ENCODE measurements around the gene CHRNA9. TPM values are rescaled to one million over a fixed set of nuclear protein-coding genes. Genes with fewer than 3 reads are reported as not detected.

CHRNA9 gene
- total RNA-seq, 1 experiment from 2014 or later = 1.2 TPM

GRCh38 chr4:40308528-40309122, 26.5 kb upstream of the CHRNA9 start:
- Mint-ChIP-seq H3K36me3 (peaks cover 8% of the 10 kb centered on the region), H3K9me3 (peaks cover 14% of the 10 kb centered on the region), H3K4me3 (no peak overlapping the region), H3K27ac (peak overlapping the region; percentile 81; the same call in 1 of the 2 replicates), H3K4me1 (peaks cover 56% of the 10 kb centered on the region), H3K27me3 (ENCODE audit: low read depth) (peaks cover 6% of the 10 kb centered on the region; the same call in 1 of the 2 replicates)
- ChIA-PET POLR2A (no interaction called here), CTCF (interaction anchor here (0.6 to 5.1 kb wide), 5 partner anchors 8 to 157 kb away, joined by 4 to 32 read pairs (median 6); no protein-coding TSS in a partner anchor)
- 0 out of 2 replicates have a peak, but pooled peaks have one; percentile 12 for TF ChIP-seq SP1 (CRISPR knock-in tag; conservative IDR thresholded peaks at IDR 0.05)
- TF ChIP-seq SMAD3 (CRISPR knock-in tag; IDR thresholded peaks at IDR 0.05; ENCODE audit: borderline replicate concordance) = no peak
- TF ChIP-seq TP53 (CRISPR knock-in tag; IDR thresholded peaks at IDR 0.05) = no peak
- TF ChIP-seq ZNF121 (CRISPR knock-in tag; IDR thresholded peaks at IDR 0.05) = no peak
- no peak for TF ChIP-seq E2F1 (CRISPR knock-in tag; IDR thresholded peaks at IDR 0.05)
- ATAC-seq (0 out of 2 replicates have a peak, but pooled peaks have one; percentile 4), DNase-seq (ENCODE audit: low spot score) (peak; percentile 28)

DNA sequence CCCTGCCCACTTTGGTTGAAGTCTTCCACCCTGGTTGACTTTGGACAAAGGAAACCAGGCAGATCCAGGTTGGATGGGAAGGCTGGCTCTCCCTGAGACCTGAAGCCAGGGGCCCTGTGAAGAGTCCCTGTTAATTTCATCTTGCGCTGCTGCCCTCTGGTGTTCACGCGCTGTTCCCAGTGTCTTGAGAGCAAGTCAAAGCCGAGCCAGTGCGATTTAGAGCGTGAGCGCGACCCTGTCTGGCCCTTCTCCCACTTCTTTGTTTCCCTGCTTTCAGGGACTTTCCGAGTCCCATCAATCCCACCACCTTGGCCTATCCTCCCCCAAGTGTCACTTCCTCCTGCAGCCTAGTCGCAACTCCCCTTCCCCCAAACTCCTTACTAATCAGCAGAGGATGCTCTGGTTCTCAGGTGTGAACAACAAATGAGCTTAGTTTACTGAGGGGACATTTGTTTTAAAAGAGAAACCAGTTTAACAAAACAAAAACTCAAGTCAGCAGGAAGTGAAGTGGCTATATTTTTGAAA, 25.8 kb upstream of the CHRNA9 start:
- TF ChIP-seq ZNF416 (CRISPR knock-in tag; IDR thresholded peaks at IDR 0.05) (no peak), IRF2 (CRISPR knock-in tag; IDR thresholded peaks at IDR 0.05; ENCODE audit: borderline replicate concordance, low read depth) (no peak), ZNF423 (CRISPR knock-in tag; IDR thresholded peaks at IDR 0.05) (peak; percentile 39; the same call in 1 of the 2 replicates), ETV6 (CRISPR knock-in tag; IDR thresholded peaks at IDR 0.05) (peak; percentile 53), MAX (CRISPR knock-in tag; IDR thresholded peaks at IDR 0.05) (peak; percentile 44; the same call in 1 of the 2 replicates), FOXP1 (CRISPR knock-in tag; IDR thresholded peaks at IDR 0.05; ENCODE audit: borderline replicate concordance) (peak; percentile 43; the same call in 1 of the 2 replicates), FOXK1 (CRISPR knock-in tag; IDR thresholded peaks at IDR 0.05) (0 out of 2 replicates have a peak, but pooled peaks have one; percentile 19), CTCF (IDR thresholded peaks at IDR 0.05) (peak; percentile 88), ZNF281 (CRISPR knock-in tag; IDR thresholded peaks at IDR 0.05) (peak; percentile 90), TEAD1 (CRISPR knock-in tag; IDR thresholded peaks at IDR 0.05) (peak; percentile 72; the same call in 1 of the 2 replicates)
- Mint-ChIP-seq H3K27ac (peak overlapping the region; percentile 91), H3K27me3 (ENCODE audit: low read depth) (peaks cover 6% of the 10 kb centered on the region; the same call in 1 of the 2 replicates), H3K4me1 (peaks cover 56% of the 10 kb centered on the region), H3K4me3 (peak overlapping the region; percentile 15), H3K9me3 (peaks cover 13% of the 10 kb centered on the region), H3K36me3 (peaks cover 8% of the 10 kb centered on the region)
- DNase-seq (ENCODE audit: low spot score) (peak; percentile 95), ATAC-seq (peak; percentile 90)
- ChIA-PET POLR2A (interaction anchor here (0.5 kb wide), 1 partner anchor 59 kb away, joined by 3 read pairs; no protein-coding TSS in a partner anchor), CTCF (interaction anchor here (0.6 to 5.1 kb wide), 20 partner anchors 7 to 253 kb away, joined by 3 to 32 read pairs (median 4); partner anchors contain the start of gene N4BP2)

GRCh38 chr4:40310225-40310624, 24.9 kb upstream of the CHRNA9 start:
- TF ChIP-seq ATF3 (CRISPR knock-in tag; conservative IDR thresholded peaks at IDR 0.05) (no peak), NFE2L1 (CRISPR knock-in tag; IDR thresholded peaks at IDR 0.05) (no peak), CREB1 (CRISPR knock-in tag; IDR thresholded peaks at IDR 0.05) (no peak), EMX1 (CRISPR knock-in tag; IDR thresholded peaks at IDR 0.05) (no peak), ZNF121 (CRISPR knock-in tag; IDR thresholded peaks at IDR 0.05) (peak; percentile 61)
- TF ChIP-seq, protein P1, sequence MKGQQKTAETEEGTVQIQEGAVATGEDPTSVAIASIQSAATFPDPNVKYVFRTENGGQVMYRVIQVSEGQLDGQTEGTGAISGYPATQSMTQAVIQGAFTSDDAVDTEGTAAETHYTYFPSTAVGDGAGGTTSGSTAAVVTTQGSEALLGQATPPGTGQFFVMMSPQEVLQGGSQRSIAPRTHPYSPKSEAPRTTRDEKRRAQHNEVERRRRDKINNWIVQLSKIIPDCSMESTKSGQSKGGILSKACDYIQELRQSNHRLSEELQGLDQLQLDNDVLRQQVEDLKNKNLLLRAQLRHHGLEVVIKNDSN (CRISPR knock-in tag; IDR thresholded peaks at IDR 0.05) = no peak
- ATAC-seq = no peak

More at GRCh38 chr4:40310225-40310624, 24.9 kb upstream of the CHRNA9 start:
- DNase-seq (ENCODE audit: low spot score) = no peak
- POLR2A ChIA-PET = no interaction called here
- H3K4me1 Mint-ChIP-seq = peaks cover 56% of the 10 kb centered on the region
- H3K9me3 Mint-ChIP-seq = peaks cover 4% of the 10 kb centered on the region; the same call in 1 of the 2 replicates
- H3K27me3 Mint-ChIP-seq (ENCODE audit: low read depth) = no peaks in the 10 kb centered on the region
- CTCF ChIA-PET = interaction anchor here (0.7 to 2.4 kb wide), 6 partner anchors 15 to 82 kb away, joined by 3 to 7 read pairs (median 4); no protein-coding TSS in a partner anchor
- no peak overlapping the region for H3K4me3 Mint-ChIP-seq
- no peak overlapping the region for H3K27ac Mint-ChIP-seq
- H3K36me3 Mint-ChIP-seq = no peaks in the 10 kb centered on the region

Measured in WTC11 (cell line).